ENCODE measurements around the gene DYRK1B. TPM values are rescaled to one million over a fixed set of nuclear protein-coding genes. Genes with fewer than 3 reads are reported as not detected.
A peak's percentile ranks its signal among the peaks of the same experiment; 100 is the strongest.

DYRK1B gene
- total and polyA plus RNA-seq, 4 donors, result 12.6 to 38.4 (median 24.7) TPM

- no peak overlapping the region for H3K27ac ChIP-seq (ENCODE audit: low read depth, low read length)
- no peaks in the 10 kb centered on the region for H3K9me3 ChIP-seq (ENCODE audit: control insufficient read depth, insufficient read depth, low read length)
- H3K4me3 ChIP-seq (ENCODE audit: low read depth, low read length), result no peak overlapping the region
- peaks cover 74% of the 10 kb centered on the region for H3K36me3 ChIP-seq (ENCODE audit: control insufficient read depth, insufficient read depth, low read length)
- peaks cover 39% of the 10 kb centered on the region for H3K4me1 ChIP-seq (ENCODE audit: control insufficient read depth, insufficient read depth, low read length)
- no peak for DNase-seq (ENCODE audit: low read depth in 4 of 6, low spot score in 6 of 6)
- WGBS (ENCODE audit: insufficient coverage), result 85% methylated on average over 25 of the region's 26 CpGs
- H3K27me3 ChIP-seq (ENCODE audit: control insufficient read depth, insufficient read depth, low read length), result no peaks in the 10 kb centered on the region
These were observed 5.8 kb downstream of the DYRK1B start for GRCh38 chr19:39828015-39828653.

DNA sequence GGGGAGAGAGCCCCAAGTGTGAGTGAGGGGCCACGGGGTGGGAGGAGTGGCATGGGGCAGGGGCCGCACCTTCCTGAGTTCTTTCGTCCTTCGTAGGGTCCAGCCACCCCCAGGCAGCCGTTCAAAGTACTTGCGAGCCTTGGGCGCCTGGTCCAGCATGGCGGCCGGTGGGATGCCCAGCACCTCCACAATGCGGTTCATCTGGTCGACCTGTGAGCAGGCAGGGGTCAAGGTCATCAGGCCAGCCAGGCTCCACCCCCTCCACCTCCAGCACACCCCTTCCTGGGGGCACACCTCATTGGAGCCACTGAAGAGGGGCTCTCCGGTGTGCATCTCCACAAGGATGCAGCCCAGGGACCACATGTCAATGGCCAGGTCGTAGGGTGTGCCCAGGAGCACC lies 6.7 kb downstream of the DYRK1B start:
- Histone ChIP-seq H3K27me3 (ENCODE audit: control insufficient read depth, insufficient read depth, low read length) (no peaks in the 10 kb centered on the region), H3K4me3 (ENCODE audit: low read depth, low read length) (no peak overlapping the region), H3K9me3 (ENCODE audit: control insufficient read depth, insufficient read depth, low read length) (no peaks in the 10 kb centered on the region), H3K36me3 (ENCODE audit: control insufficient read depth, insufficient read depth, low read length) (peaks cover 70% of the 10 kb centered on the region), H3K27ac (ENCODE audit: low read depth, low read length) (no peak overlapping the region), H3K4me1 (ENCODE audit: control insufficient read depth, insufficient read depth, low read length) (peaks cover 35% of the 10 kb centered on the region)
- DNase-seq (ENCODE audit: low read depth in 4 of 6, low spot score in 6 of 6), result no peak
- WGBS (ENCODE audit: insufficient coverage), result 94% methylated on average over 12 of the region's 13 CpGs

GRCh38 chr19:39826311-39826945 lies 7.5 kb downstream of the DYRK1B start:
- peaks cover 63% of the 10 kb centered on the region for H3K36me3 ChIP-seq (ENCODE audit: control insufficient read depth, insufficient read depth, low read length)
- no peak for DNase-seq (ENCODE audit: low read depth in 4 of 6, low spot score in 6 of 6)
- 95% methylated on average over 31 of the region's 35 CpGs for WGBS (ENCODE audit: insufficient coverage)
- peaks cover 27% of the 10 kb centered on the region for H3K4me1 ChIP-seq (ENCODE audit: control insufficient read depth, insufficient read depth, low read length)
- H3K27me3 ChIP-seq (ENCODE audit: control insufficient read depth, insufficient read depth, low read length), result no peaks in the 10 kb centered on the region
- H3K9me3 ChIP-seq (ENCODE audit: control insufficient read depth, insufficient read depth, low read length), result no peaks in the 10 kb centered on the region
- H3K27ac ChIP-seq (ENCODE audit: low read depth, low read length), result no peak overlapping the region
- no peak overlapping the region for H3K4me3 ChIP-seq (ENCODE audit: low read depth, low read length)

GRCh38 chr19:39825531-39826076 lies 8.4 kb downstream of the DYRK1B start:
- WGBS (ENCODE audit: insufficient coverage), result 90% methylated on average over 9 of the region's 17 CpGs
- Histone ChIP-seq H3K27me3 (ENCODE audit: control insufficient read depth, insufficient read depth, low read length) (no peaks in the 10 kb centered on the region), H3K9me3 (ENCODE audit: control insufficient read depth, insufficient read depth, low read length) (no peaks in the 10 kb centered on the region), H3K4me3 (ENCODE audit: low read depth, low read length) (no peak overlapping the region), H3K27ac (ENCODE audit: low read depth, low read length) (no peak overlapping the region), H3K4me1 (ENCODE audit: control insufficient read depth, insufficient read depth, low read length) (peaks cover 27% of the 10 kb centered on the region), H3K36me3 (ENCODE audit: control insufficient read depth, insufficient read depth, low read length) (peaks cover 56% of the 10 kb centered on the region)
- DNase-seq (ENCODE audit: low read depth in 4 of 6, low spot score in 6 of 6), result no peak

DNA sequence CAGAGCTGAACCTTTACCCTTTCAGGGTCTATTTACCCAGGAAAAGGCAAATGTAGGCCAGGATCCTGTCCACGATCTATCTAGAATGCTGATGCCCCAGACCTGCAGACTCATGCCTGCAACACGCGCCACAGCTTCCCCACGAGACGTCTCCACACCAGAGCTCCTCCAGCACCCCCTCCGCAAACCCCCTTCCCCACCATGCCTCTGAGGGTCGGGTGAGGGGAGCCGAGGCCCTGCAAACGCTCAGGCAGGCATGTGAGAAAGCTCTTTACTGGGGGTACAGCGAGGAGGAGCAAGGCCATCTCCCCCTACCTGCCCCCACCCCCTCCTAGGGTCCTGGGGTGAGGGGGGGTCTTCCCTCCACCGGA lies 8.9 kb downstream of the DYRK1B start:
- peaks cover 27% of the 10 kb centered on the region for H3K4me1 ChIP-seq (ENCODE audit: control insufficient read depth, insufficient read depth, low read length)
- H3K27me3 ChIP-seq (ENCODE audit: control insufficient read depth, insufficient read depth, low read length), result no peaks in the 10 kb centered on the region
- H3K4me3 ChIP-seq (ENCODE audit: low read depth, low read length), result no peak overlapping the region
- peak overlapping the region; percentile 61 for H3K27ac ChIP-seq (ENCODE audit: low read depth, low read length)
- no peaks in the 10 kb centered on the region for H3K9me3 ChIP-seq (ENCODE audit: control insufficient read depth, insufficient read depth, low read length)
- DNase-seq (ENCODE audit: low read depth in 4 of 6, low spot score in 6 of 6), result no peak
- peaks cover 51% of the 10 kb centered on the region for H3K36me3 ChIP-seq (ENCODE audit: control insufficient read depth, insufficient read depth, low read length)
- 60% methylated on average over 5 of the region's 11 CpGs for WGBS (ENCODE audit: insufficient coverage)

GRCh38 chr19:39824143-39825092 lies 9.5 kb downstream of the DYRK1B start:
- Histone ChIP-seq H3K4me3 (ENCODE audit: low read depth, low read length) (peak overlapping the region; percentile 79), H3K4me1 (ENCODE audit: control insufficient read depth, insufficient read depth, low read length) (peaks cover 27% of the 10 kb centered on the region), H3K36me3 (ENCODE audit: control insufficient read depth, insufficient read depth, low read length) (peaks cover 44% of the 10 kb centered on the region), H3K9me3 (ENCODE audit: control insufficient read depth, insufficient read depth, low read length) (no peaks in the 10 kb centered on the region), H3K27me3 (ENCODE audit: control insufficient read depth, insufficient read depth, low read length) (no peaks in the 10 kb centered on the region), H3K27ac (ENCODE audit: low read depth, low read length) (peak overlapping the region; percentile 61)
- DNase-seq (ENCODE audit: low read depth in 4 of 6, low spot score in 6 of 6), result peak; percentile 85 to 99 (median 92)
- WGBS (ENCODE audit: insufficient coverage), result 2% methylated on average over 47 of the region's 47 CpGs

GRCh38 chr19:39823686-39824085 lies 10.3 kb downstream of the DYRK1B start:
- H3K4me3 ChIP-seq (ENCODE audit: low read depth, low read length), result peak overlapping the region; percentile 79
- WGBS (ENCODE audit: insufficient coverage), result 21% methylated on average over 7 of the region's 7 CpGs
- peaks cover 27% of the 10 kb centered on the region for H3K4me1 ChIP-seq (ENCODE audit: control insufficient read depth, insufficient read depth, low read length)
- no peaks in the 10 kb centered on the region for H3K9me3 ChIP-seq (ENCODE audit: control insufficient read depth, insufficient read depth, low read length)
- no peak overlapping the region for H3K27ac ChIP-seq (ENCODE audit: low read depth, low read length)
- H3K27me3 ChIP-seq (ENCODE audit: control insufficient read depth, insufficient read depth, low read length), result no peaks in the 10 kb centered on the region
- DNase-seq (ENCODE audit: low read depth in 4 of 6, low spot score in 6 of 6), result peak in 3 of 6 donors; percentile 3 to 63 (median 24)
- peaks cover 44% of the 10 kb centered on the region for H3K36me3 ChIP-seq (ENCODE audit: control insufficient read depth, insufficient read depth, low read length)

DNA sequence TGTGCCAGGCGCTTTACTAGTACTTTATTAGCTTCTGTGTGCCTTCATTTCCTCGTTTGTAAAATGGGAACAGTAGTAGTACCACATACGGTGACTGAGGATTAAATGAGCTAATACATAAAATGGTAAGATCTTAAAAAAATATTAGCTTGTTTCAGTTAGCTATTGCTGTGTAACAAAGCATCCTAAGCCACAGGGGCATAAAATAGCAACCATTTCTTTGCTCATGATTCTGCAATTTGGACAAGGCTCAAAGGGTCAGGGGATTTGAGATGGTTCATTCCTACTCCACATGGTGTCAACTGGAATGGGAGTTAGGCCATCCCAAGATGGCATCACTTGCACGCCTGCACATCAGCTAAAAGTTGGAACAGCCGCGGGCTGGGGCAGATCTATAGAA lies 13.3 kb downstream of the DYRK1B start:
- Histone ChIP-seq H3K36me3 (ENCODE audit: control insufficient read depth, insufficient read depth, low read length) (peaks cover 27% of the 10 kb centered on the region), H3K27me3 (ENCODE audit: control insufficient read depth, insufficient read depth, low read length) (no peaks in the 10 kb centered on the region), H3K27ac (ENCODE audit: low read depth, low read length) (no peak overlapping the region), H3K4me1 (ENCODE audit: control insufficient read depth, insufficient read depth, low read length) (peaks cover 27% of the 10 kb centered on the region), H3K9me3 (ENCODE audit: control insufficient read depth, insufficient read depth, low read length) (no peaks in the 10 kb centered on the region), H3K4me3 (ENCODE audit: low read depth, low read length) (no peak overlapping the region)
- 100% methylated on average over 1 of the region's 6 CpGs for WGBS (ENCODE audit: insufficient coverage)
- no peak for DNase-seq (ENCODE audit: low read depth in 4 of 6, low spot score in 6 of 6)

- peaks cover 21% of the 10 kb centered on the region for H3K36me3 ChIP-seq (ENCODE audit: control insufficient read depth, insufficient read depth, low read length)
- no peaks in the 10 kb centered on the region for H3K9me3 ChIP-seq (ENCODE audit: control insufficient read depth, insufficient read depth, low read length)
- peaks cover 17% of the 10 kb centered on the region for H3K4me1 ChIP-seq (ENCODE audit: control insufficient read depth, insufficient read depth, low read length)
- no peak overlapping the region for H3K4me3 ChIP-seq (ENCODE audit: low read depth, low read length)
- 71% methylated on average over 1 of the region's 3 CpGs for WGBS (ENCODE audit: insufficient coverage)
- no peak overlapping the region for H3K27ac ChIP-seq (ENCODE audit: low read depth, low read length)
- DNase-seq (ENCODE audit: low read depth in 4 of 6, low spot score in 6 of 6), result no peak
- H3K27me3 ChIP-seq (ENCODE audit: control insufficient read depth, insufficient read depth, low read length), result no peaks in the 10 kb centered on the region
These were observed 14.2 kb downstream of the DYRK1B start for GRCh38 chr19:39819786-39820185.

Measured in spinal cord (tissue), 10 donors.